HG02763 (cell line): ENCODE results near the gene ASB13.
"Not testable (repeated sequence)": the region's sequence is repeated elsewhere in the genome, so short reads cannot be mapped to it uniquely, and the experiment has no call there.

ENCODE experiments used
- ATAC-seq: cut with Tn5 transposase; IDR thresholded peaks from one replicate; pipeline ENCODE4 v1.9.1; 2021; ENCODE audit warnings: mild to moderate bottlenecking, moderate library complexity; ENCODE audit not compliant: unreplicated experiment

The ASB13 gene

DNA sequence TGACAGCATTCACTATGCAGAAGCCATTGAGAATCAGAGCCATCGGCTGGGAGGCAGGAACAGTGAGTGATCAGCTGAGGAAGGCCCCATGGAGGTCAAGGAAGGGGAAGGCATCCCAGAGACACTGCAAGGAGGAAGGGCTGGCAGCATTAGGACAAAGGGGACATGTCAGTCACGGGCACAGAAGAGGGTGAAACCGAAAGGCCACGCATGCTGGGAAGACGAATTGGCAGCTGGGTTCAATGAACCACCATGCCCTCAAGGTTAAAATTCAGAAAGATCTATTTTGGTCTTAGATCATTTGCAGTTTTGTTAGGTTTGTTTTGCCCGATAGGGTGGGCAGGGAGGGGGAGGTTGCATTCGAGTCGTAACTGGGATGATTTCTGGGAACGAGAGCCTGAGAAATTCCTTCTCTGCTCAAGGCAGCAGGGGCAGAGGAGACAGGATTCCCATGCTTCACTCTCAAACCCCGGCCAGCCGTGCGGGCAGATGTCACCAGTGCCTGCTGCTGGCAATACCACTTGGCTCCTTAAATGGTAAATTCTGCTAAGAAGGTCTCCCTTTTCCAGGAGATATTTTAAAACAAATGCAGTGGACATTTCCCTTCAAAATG is 57.7 kb downstream of the ASB13 start:
- ATAC-seq, result no peak

DNA sequence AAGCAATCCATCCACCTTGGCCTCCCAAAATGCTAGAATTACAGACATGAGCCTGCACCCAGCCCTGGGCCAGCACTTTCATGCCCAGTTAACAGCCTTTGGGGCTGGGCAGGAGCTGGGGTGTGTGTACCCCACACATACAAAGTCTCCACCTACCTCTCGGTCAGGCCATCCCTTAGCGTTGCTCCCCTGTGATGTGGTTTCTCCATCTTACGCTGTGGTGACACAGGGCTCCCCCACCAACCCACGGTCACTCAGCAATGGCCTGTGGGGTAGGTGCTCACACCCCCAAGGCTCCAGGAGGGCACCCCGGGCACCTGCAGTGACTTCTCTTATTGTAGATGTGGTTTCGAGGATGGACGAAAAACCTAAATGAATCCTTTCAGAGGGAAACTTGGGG is 58.8 kb downstream of the ASB13 start:
- ATAC-seq, result no peak

GRCh38 chr10:5606864-5607263 is 59.5 kb downstream of the ASB13 start:
- no peak for ATAC-seq

DNA sequence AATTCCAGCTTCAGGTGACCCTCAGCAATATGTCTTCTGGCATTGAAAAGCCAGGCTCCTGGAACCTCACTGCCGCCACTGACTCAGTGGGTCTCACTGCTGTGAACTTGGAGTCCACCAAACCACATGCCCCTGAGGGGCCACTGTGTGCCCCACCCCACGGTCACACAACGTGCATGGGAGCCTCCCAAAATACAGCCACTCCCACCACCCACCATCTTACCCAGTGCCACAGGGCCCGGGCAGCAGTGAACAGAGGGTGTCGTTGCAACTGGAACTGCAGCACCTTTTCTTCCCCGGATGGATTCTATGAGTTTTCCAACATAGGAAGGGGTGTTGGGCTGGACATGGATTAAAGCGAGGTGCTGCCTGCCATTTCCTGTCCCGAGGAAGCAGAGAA is 60.1 kb downstream of the ASB13 start:
- no peak for ATAC-seq

DNA sequence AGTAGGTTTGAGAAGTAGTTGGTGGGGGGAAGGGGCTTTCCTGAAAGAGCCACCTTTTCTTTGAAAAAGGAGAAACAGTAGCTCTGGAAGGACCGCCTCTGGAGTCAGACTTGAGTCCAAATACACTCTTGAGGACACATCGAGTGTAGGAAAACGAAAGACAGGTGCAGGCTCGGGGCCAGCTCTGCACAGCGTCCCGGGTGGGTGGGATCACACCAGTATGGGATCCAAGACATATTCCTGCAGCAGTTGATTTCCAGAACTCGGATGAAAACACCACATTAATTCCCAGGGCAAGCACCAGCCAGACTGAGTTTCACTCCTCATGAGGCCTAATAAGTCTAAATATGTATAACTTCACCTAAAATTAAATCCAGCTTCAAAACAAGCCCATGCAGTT is 61.4 kb downstream of the ASB13 start:
- ATAC-seq, result no peak

GRCh38 chr10:5604236-5604925 is 62.0 kb downstream of the ASB13 start:
- ATAC-seq, result no peak

DNA sequence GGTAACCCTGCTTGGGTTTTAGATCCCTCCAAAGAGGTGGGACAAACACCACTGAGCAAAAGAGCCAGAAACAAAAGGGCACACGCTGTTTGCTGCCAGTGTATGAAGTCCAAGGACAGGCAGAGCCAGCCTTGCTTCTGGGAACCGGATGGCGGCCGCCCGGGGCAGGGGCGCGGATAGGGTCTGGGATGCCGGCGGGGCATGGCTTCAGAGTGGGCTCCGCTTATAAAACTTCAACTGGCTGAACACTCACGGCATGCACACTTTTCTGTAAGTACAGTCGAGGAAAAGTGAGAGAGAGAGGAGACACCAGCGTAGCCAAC is 62.6 kb downstream of the ASB13 start:
- ATAC-seq, result no peak

DNA sequence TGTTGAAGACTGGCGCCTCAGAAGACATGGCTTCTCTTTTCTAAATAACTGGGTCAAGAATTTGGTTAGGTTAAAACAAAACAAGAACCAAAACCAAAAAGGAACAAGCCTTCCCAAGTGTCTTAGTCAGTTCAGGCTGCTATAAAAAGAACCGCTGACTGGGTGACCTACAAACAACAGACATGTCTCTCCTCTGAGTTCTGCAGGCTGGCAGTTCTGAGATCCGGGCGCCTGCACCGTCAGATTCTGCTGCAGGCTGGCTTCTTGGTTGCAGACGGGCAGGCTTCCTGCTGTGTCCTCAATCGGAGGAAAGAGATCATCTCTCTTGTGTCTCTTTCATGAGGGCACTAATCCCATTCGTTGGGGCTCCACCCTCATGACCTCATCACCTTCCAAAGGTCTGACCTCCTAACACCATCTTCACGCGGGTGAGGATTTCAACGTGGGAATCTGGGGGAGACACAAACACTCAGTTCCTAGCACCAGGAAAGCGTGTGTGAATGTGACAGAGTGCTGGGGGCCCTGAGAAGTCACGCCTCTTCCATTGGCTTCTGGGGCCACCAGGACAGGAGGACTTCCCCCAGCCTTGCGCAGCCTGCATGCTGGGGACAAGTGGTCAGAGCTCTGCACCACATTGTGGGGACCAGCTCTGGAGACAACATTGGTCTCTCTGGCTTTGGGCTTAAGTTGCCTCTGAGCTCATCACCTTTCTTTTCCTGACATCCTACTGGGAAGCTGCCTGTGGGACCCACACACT is 63.1 kb downstream of the ASB13 start:
- ATAC-seq, result no peak

DNA sequence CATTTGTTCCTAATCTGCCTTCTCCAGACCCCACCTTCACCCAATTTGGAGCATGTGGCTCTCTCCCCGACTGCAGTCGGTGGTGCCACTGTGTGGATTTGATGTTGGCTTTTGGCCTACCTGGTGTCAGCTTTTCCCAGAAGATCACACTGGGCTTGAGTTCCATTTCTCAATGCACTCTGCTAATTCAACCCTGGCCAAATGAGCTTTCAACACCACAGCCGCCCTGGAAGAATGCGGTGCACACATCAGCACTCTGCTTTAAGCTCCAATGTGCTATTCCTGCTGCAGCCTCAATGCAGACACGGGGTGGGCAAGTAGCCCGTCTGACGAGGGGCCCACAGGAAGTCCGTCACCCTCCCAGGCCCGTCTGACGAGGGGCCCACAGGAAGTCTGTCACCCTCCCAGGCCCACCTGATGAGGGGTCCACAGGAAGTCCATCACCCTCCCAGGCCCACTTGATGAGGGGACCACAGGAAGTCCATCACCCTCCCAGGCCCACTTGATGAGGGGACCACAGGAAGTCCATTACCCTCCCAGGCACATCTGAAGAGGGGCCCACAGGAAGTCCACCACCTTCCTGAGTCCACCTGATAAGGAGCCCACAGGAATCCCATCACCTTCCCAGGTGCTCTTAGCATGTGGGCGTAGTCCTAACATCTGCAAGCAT is 64.4 kb downstream of the ASB13 start:
- ATAC-seq, result no peak

- ATAC-seq, result no peak
These were observed 65.5 kb downstream of the ASB13 start for GRCh38 chr10:5600908-5601307.

DNA sequence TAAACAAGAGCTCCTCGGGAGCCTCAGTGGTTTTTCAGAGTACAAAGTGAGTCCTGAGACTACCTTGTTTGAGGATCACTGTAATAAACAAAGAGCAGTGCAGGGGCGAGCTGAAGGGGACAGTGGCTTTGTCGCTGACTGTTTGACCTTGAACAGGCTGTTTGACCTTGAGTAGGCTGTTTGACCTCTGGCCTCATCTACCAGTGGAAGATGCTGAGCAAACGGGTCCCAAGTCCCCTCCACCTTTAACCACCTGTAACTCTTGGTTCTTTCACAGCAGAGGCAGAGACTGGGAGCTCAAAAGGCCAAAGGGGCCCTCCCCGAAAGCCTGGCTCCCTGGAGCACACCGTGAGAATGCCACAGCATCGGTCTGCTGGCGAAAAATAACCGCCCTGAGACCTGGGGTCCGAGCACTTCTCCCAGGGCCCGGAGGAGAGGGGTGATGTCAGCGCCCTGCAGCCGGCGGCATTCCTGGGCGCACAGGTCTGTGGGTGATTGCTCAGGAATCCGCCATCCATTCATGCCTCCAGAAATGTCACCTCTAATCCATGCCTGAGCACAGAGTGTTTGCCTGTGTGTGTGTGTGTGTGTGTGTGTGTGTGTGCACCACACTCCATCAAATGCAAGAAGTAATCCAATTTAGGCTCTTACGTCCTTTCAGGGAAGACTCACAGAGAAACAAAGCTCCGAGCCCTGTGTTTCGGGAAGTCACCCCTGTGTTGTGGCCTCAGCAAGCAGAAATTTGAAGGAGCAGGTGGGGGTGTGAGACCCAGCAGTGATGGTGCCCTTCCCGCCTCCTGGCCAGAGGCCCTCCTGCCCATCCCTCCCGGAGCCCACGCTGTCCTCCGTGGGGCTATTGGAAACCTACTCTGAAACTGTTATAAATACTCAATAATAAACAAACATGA is 66.5 kb downstream of the ASB13 start:
- ATAC-seq, result no peak

DNA sequence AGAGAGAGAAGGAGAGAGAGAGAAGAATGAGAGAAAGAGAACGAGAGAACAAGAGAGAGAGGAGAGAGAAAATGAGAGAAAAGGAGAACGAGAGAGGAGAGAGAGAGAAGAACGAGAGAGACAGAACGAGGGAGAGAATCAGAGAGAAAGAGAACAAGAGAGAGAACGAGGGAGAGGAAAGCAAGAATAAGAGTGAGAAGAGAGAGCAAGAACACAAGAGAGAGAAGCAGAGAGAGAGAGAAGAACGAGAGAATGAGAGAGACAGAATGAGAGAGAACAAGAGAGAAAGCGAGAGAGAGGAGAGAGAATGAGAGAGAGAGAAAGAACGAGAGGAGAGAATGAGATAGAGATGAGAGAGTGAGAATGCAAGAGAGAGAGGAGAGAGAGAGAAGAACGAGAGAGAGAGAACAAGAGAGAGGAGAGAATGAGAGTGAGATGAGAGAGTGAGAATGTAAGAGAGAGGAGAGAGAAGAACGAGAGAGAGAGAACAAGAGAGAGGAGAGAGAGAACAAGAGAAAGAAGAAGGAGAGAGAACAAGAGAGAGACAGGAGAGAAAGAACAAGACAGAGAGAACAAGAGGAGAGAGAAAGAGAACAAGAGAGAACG is 68.2 kb downstream of the ASB13 start:
- ATAC-seq, result no peak

DNA sequence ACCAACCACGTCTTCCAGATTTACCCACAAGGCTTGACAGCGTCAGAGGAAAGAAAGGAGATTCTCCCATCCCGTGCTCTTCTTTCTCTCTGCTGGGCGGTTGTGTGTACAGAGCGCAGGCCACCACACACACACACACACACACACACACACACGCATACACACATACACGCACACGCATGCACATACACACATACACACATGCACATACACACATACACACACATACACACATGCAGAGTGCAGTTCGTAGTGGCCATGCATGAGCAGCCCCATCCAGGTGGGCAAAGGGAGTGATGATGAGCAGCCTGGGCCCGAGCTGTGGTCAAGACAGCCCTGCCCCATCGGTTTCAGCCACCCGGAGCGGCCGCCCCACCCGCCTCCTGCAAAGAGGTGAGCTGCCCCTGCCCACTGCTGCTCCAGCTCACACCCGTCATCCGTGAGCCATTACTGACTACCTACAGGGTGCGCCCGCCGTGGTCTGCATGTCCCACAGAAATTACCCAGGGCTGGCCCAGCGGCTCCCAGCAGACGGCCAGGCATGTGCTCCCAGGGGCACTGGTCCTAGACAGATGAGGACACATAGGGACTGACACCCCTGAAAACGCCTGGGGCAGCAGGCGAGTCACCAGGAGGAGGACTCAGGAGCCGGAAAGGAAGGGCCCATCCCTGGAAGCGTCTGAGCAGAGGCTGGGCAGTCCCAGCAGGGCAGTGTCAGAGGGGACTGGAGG is 69.6 kb downstream of the ASB13 start:
- no peak for ATAC-seq

DNA sequence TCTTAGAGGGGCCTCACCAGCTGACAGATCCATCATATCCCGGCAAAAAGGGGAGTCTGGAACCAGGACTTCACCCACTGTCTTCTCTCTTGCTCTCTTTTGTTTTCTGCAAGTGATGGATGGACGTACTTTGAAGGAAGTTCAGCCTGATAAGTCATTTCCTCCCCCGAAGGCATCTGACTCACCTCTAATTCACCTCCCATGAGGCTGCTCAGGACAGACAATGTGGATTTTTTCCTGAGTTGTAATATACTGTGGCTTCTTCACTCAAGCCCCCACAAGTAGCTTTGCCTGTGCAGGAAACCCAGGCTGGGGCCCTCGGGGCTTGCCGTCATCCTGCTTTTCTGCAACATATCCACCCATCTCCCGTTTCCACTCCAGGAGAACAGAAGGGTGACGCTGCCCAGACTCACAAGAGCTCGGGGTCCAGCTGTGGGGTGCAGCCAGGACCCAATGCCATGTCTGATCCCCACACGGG is 70.4 kb downstream of the ASB13 start:
- ATAC-seq, result no peak

- ATAC-seq, result no peak
These were observed 70.8 kb downstream of the ASB13 start for GRCh38 chr10:5595591-5595990.

DNA sequence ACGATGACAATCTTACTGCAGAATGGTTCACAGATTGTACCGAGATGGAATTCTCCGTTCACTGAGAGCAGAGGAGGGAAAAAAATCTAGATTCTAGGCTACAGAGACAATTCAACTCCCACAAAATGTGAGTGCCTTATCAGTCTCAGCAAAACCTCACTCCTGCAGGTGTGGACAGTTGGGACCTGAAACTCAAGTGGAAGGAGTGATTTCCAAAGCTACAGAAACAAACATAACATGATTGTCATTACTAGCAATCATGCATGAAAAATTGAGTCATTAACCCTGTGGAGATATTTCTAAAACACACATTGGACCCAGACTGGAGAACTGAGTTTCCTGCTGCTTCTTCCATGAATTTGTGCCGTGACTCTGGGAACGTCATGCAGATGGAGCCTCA is 71.3 kb downstream of the ASB13 start:
- ATAC-seq, result no peak

GRCh38 chr10:5594271-5595049 is 71.9 kb downstream of the ASB13 start:
- no peak for ATAC-seq

DNA sequence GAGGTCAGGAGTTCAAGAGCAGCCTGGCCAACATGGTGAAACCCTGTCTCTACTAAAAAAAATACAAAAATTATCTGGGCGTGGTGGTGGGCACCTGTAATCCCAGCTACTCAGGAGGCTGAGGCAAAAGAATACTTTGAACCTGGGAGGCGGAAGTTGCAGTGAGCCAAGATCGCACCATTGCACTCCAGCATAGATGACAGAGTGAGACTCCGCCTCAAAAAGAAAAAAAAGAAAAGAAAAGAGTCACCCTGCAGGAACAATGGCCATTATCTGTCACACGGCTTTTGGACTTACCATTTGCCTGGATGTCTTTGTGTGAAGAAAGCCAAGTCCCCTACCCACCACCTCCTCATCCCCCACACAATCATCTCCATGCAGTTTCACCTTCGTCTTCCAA is 73.0 kb downstream of the ASB13 start:
- ATAC-seq, result not testable (repeated sequence)

DNA sequence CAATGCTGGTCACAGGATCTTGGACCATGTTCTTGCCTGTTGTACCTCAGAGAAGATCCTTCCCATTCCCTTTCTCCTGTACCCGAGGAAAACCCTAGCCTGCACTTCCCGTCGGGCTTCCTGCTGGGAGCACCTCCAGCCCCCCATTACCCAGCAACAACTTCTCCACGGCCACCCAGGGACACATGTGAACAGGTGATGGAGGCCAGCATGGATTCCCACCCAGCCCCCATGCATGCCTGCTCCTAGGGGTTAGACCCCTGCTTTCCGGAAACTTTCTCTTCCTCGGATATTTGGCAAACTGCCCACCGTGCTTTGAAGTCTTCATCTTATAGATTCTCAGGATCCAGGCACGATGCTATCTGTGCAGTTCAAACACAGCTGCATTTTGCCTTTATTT is 74.3 kb downstream of the ASB13 start:
- ATAC-seq, result no peak
